ENCODE data around the gene UTP3. TPM values are rescaled to one million over a fixed set of nuclear protein-coding genes. Genes with fewer than 3 reads are reported as not detected.

Gene UTP3
- polyA plus RNA-seq, 10 donors = 19.9 to 28.7 (median 22.6) TPM

Other genes with a start within 250 kb of the UTP3 start
- gene MUC7, start 216.3 kb upstream of the UTP3 start, polyA plus RNA-seq (ENCODE audit: insufficient read length in 10 of 10) = not detected
- not detected for gene AMTN, start 170.0 kb upstream of the UTP3 start, polyA plus RNA-seq (ENCODE audit: insufficient read length in 10 of 10)
- gene AMBN, start 96.3 kb upstream of the UTP3 start, polyA plus RNA-seq (ENCODE audit: insufficient read length in 10 of 10) = under 1 TPM in 1 of 10 donors, not detected in 9; 0.08 TPM
- gene ENAM, start 59.8 kb upstream of the UTP3 start, polyA plus RNA-seq (ENCODE audit: insufficient read length in 10 of 10) = 1 to 10 TPM; 1.1 to 3.7 (median 3.1) TPM
- gene JCHAIN, start 22.0 kb upstream of the UTP3 start, polyA plus RNA-seq (ENCODE audit: insufficient read length in 10 of 10) = 1 to 10 TPM in 9 of 10 donors, under 1 TPM in 1; 0.92 to 2.4 (median 1.5) TPM
- gene RUFY3, start 33.4 kb downstream of the UTP3 start, polyA plus RNA-seq (ENCODE audit: insufficient read length in 10 of 10) = 100 to 1,000 TPM in 4 of 10 donors, 10 to 100 TPM in 6; 41.9 to 119 (median 66.0) TPM
- gene GRSF1, start 151.4 kb downstream of the UTP3 start, polyA plus RNA-seq (ENCODE audit: insufficient read length in 10 of 10) = 100 to 1,000 TPM; 127 to 193 (median 158) TPM
- gene MOB1B, start 213.8 kb downstream of the UTP3 start, polyA plus RNA-seq (ENCODE audit: insufficient read length in 10 of 10) = 10 to 100 TPM; 23.0 to 45.9 (median 32.5) TPM